ENCODE data around the gene IFI27L2.
A peak's percentile ranks its signal among the peaks of the same experiment; 100 is the strongest.
"Not testable (repeated sequence)": the region's sequence is repeated elsewhere in the genome, so short reads cannot be mapped to it uniquely, and the experiment has no call there.

Gene IFI27L2

GRCh38 chr14:94129111-94129757, at the start of gene IFI27L2:
IFI27L2 (minus strand) TSS chr14:94129604; CDS start chr14:94129564, 40 bp downstream.
- DNase-seq: peak; percentile 81

- no peak for DNase-seq
Observed at GRCh38 chr14:94177806-94178205, 48.4 kb upstream of the IFI27L2 start.

- no peak for DNase-seq
Observed at GRCh38 chr14:94176808-94177207, 47.4 kb upstream of the IFI27L2 start.

GRCh38 chr14:94175747-94176146, 46.3 kb upstream of the IFI27L2 start:
- DNase-seq: no peak

- DNase-seq: no peak
Observed at GRCh38 chr14:94175011-94175745, 45.8 kb upstream of the IFI27L2 start.

GRCh38 chr14:94174604-94175010, 45.2 kb upstream of the IFI27L2 start:
- no peak for DNase-seq

- DNase-seq: peak; percentile 76
Observed at GRCh38 chr14:94173885-94174603, 44.6 kb upstream of the IFI27L2 start, which contains the start of gene PPP4R4. PPP4R4 (plus strand) TSS chr14:94174322; CDS start chr14:94174466, 144 bp downstream.

- no peak for DNase-seq
Observed at GRCh38 chr14:94173471-94173884, 44.1 kb upstream of the IFI27L2 start.

GRCh38 chr14:94172545-94172944, 43.1 kb upstream of the IFI27L2 start:
- no peak for DNase-seq

GRCh38 chr14:94171208-94171607, 41.8 kb upstream of the IFI27L2 start:
- no peak for DNase-seq

- no peak for DNase-seq
Observed at GRCh38 chr14:94170136-94170535, 40.7 kb upstream of the IFI27L2 start.

GRCh38 chr14:94165744-94166143, 36.3 kb upstream of the IFI27L2 start:
- no peak for DNase-seq

- DNase-seq: no peak
Observed at GRCh38 chr14:94164685-94165431, 35.5 kb upstream of the IFI27L2 start.

- no peak for DNase-seq
Observed at GRCh38 chr14:94163796-94164195, 34.4 kb upstream of the IFI27L2 start.

- no peak for DNase-seq
Observed at GRCh38 chr14:94162466-94162865, 33.1 kb upstream of the IFI27L2 start.

- DNase-seq: no peak
Observed at GRCh38 chr14:94161981-94162380, 32.6 kb upstream of the IFI27L2 start.

GRCh38 chr14:94161058-94161457, 31.7 kb upstream of the IFI27L2 start:
- DNase-seq: no peak

GRCh38 chr14:94158239-94158883, 29.0 kb upstream of the IFI27L2 start:
- no peak for DNase-seq

GRCh38 chr14:94157197-94157596, 27.8 kb upstream of the IFI27L2 start:
- DNase-seq: peak; percentile 83

GRCh38 chr14:94156143-94156542, 26.7 kb upstream of the IFI27L2 start:
- DNase-seq: not testable (repeated sequence)

GRCh38 chr14:94153750-94154342, 24.4 kb upstream of the IFI27L2 start:
- no peak for DNase-seq

GRCh38 chr14:94152676-94153075, 23.3 kb upstream of the IFI27L2 start:
- DNase-seq: no peak
